Activated T-cell treated with anti-CD3 and anti-CD28 coated beads for 24 hours (primary cell): ENCODE data around the gene RASSF7.
A peak's percentile ranks its signal among the peaks of the same experiment; 100 is the strongest.

ENCODE experiments used
- DNase-seq: peaks from one replicate; pipeline ENCODE4 v3.0.0-alpha.2; 2020; ENCODE audit warnings: low read depth

Gene RASSF7

DNA sequence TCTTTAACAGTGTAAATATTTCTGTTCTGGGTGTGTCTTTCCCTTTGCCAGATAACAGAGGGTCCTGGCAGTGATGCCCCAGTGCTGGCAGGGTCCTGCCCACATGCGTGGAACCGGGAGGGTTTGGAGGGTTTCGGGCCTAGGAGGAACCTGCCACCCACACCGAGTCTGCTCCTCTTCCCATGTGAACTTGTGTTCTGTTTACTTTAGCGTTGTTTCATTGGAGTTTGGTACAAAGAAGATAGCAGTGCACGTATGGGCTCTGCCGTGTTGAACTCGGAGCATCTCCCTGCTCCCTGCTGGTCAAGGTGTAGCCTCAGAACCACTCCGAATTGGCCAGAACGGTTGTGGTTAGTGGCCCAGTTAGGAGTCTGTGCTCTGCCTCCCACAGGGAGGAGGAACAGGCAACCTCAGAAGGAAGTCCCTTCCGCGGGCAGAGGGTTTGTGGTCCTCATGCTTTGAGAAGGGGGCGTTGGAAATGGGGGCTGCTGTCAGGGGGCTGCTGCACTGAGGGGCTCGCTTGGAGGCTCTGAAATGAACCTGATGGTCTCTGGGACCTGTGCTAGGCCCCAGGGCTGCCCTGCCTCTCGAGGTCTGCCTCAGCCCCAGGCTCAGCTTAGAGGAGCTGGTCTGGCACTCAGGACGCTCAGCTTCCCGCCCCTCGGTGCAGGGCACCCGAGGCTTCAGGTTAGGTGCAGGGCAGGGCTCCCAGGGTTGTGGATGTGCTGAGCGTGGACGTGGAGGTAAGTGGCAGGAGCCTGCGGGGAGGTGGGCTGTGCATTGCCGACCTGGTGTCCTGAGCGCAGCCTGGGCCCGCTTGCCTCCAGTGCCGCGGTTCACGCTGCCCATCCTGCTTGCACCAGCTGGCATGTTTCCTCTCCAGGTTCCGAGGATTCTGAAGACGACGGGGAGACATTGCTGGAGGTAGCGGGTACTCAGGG, 25.9 kb downstream of the RASSF7 start:
- no peak for DNase-seq

DNA sequence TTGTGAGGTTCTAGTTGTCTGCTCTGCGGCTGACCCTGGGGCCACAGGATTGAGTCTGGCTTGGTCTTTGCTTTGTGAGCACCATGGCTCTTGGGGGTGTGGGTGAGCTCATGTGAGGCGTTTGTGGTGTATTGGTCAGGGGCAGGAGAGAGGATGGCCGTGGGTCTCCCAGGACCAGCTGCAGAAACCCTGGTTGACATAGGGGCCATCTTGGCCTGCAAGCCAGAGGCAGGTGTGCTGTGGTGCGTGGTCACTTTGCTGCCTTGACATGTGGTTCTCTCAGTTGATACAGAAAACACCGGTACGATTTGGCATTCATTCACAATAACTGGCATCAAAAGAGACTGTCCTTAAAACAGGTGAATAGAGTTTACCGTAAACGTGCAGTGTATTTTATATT, 26.8 kb downstream of the RASSF7 start:
- no peak for DNase-seq

DNA sequence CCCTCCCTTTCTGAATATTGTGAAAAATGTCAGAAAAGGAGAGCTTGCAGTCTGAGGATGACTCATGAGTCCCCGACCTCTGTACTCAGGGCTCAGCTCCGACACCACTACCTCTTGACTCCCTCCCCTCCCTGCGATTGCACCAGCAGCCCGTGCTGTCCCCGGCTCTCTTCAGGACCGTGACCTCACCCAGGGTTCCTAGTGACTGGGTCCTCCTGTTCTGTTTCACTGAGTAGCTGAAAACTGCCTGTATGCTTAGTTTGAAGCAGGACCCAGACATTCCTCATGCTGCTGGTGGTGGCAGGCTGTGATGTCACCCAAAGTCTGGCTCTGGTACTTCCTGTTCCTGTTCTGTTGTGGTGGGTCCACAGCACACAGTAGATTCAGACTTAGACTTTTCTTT, 27.2 kb downstream of the RASSF7 start:
- DNase-seq = peak; percentile 55

DNA sequence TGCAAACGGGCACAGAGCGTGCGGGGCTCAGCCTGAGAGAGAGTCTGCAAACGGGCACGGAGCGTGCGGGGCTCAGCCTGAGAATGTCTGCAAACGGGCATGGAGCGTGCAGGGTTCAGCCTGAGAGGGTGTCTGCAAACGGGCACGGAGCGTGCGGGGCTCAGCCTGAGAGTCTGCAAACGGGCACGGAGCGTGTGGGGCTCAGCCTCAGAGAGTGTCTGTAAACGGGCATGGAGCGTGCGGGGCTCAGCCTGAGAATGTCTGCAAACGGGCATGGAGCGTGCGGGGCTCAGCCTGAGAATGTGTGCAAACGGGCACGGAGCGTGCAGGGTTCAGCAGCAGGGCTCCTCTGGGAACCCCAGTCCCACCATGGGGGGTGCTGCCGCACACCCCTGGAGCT, 29.0 kb downstream of the RASSF7 start:
- DNase-seq = no peak

DNA sequence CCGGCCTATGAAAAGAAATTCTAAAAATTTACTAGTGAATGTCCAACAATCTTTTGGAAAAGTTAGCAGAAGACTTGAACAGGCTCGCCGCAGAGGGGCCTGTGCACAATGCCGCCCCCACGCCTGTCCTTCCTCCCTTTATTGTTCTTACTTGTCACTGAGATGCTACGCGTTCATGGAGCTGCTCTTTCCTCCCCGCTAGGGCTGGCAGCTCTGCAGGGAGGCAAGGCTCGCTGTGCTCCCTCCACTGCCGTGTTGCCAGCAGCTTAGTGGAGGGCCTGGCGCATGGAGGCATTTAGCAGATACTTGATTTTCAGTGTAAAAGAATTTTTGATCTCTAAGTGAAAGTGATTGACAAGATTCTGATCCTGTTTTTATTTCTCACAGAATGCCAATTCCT, 30.2 kb downstream of the RASSF7 start:
- DNase-seq = no peak

DNA sequence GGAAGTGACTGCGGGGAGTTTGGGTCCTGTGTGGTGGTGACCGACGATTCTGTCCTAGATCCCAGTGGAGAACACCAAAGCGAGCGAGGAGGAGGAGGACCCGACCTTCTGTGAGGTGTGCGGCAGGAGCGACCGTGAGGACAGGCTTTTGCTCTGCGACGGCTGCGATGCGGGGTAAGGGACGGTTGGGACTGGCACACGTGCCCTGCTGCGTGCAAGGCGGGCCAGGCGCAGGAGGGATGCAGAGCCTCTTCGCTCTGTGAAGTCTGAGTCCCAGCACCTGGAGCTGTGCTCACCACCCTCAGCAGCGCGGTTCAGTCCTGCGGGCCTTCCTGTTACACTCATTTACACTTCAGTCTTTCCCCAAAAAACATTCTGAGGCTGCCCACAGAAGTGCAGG, 31.7 kb downstream of the RASSF7 start:
- DNase-seq = no peak

DNA sequence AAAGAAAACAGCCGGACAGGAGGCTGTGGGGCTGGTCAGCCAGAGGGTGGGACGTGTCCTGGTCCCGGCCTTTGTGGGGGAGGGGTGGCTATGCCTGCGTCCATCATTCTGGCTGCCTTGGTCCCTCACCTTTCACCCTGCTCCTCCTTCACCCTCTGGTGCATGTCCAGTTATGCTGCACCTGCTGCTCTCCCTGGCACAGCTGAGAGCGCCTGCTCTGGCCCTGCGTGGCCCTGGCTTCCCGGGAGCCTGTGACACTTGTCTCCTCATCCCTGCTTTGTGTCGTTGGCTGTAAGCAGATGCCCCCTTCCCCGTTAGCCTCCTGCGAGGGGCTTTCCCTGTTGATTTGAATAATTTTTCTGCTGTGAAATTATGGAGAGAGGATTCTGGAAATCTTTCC, 32.1 kb downstream of the RASSF7 start:
- no peak for DNase-seq

DNA sequence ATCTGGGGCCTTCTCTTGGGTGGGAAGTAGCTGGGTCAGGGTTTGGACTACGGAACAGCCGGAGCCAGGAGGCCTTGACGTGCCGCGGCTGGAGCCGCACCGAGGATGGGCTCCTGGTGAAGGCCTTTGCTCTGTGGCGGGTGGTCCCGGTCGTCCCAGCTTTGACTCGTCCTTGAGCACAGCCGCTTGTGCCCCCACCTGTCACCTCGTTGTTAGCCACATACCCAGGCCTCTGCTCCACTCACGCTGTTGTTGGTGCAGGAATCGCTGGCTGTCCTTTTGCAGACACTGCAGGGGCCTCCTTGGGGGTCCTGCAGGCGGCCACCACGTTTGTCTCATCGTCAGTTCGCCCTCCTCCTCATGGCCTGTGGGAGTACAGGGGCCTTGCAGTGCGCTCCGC, 32.6 kb downstream of the RASSF7 start:
- DNase-seq = no peak

DNA sequence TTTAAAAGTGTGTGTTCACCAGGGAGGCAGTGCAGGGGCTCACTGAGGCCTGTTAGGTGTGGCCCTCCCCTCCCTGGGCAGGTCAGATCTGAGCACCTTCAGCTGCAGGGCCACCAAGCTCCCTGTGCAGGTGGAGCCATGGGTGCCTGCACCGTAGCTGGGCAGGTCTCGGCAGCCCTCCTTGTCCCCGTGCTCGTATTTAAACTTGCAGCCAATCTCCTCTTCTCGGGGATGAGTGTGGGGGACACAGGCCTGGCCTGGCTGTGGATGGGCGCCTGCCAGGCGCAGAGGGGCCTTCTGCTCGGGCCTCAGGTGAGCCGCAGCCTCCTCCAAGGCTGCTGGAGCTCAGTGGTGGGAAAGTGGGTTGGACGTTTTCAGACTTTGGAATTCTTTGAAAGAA, 34.6 kb downstream of the RASSF7 start:
- no peak for DNase-seq

DNA sequence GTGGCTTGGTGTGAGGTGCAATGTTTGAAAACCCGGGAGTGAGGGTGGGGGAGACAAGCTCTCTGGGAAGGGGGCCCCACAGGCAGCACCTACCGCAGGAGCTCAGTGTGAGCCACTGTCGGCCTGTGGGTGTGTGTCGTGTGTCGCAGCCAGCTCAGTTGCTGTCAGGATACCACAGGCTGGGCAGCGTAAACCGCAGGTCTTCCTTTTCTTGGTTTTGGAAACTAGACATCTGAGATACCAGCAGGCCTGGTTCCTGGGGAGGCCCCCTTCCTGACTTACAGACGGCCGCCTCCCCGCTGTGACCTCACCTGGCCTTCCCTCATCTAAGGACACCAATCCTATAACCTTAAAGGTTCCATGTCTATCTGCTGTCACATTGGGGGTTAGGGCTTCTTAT, 35.6 kb downstream of the RASSF7 start:
- no peak for DNase-seq

DNA sequence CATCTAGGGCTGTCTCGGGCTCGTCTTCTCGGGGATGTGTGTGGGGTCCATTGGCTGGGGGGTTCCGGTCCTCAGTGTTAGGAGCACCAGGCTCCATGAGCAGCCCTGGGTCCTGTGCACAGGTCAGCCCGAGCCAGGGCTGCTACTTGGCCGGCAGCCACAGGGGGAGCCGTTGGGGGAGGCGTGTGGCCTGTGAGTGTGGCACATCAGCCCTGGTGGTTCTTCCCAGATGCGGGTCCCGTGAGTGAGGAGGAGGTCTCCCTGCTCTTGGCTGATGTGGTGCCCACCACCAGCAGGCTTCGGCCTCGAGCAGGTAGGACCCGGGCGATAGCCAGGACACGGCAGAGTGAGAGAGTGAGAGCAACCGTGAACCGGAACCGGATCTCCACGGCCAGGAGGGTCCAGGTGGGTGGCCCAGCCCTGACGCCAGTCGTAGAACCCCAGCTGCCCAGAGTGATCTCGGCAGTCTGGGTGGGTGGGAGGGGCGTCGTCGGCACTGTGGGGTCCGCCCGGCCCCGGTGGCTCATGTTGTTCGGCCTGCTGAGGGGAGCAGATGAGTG, 36.5 kb downstream of the RASSF7 start:
- no peak for DNase-seq

DNA sequence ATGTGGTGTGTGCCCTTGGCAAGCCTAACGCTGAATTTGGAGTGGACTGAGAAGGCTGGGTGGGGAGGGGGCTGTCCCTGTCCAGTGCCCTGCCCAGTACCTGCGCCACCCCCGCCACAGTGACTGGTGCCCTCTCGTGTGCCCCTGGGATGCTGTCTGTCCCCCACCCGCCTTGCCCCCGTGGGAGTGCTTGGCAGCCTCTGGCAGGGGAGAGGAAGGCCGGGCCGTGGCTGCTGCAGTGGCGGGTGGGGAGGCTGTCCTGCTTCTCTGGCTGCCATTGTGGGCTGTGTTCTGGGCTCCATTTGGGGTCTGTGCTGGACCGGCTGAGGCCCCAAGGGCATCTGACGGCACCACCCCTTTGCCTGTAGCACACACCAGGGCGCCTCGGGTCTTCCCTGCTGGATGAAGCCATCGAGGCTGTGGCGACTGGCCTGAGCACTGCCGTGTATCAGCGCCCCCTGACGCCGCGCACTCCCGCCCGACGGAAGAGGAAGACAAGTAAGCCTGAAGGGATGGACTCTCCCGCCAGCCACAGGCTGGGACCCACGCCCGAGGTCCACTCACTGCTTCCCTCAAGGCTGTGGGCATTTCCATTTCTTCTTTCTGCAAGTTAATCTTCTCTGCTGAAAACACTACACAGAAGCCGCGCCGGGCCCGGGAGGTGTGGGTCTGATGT, 37.4 kb downstream of the RASSF7 start:
- no peak for DNase-seq

DNA sequence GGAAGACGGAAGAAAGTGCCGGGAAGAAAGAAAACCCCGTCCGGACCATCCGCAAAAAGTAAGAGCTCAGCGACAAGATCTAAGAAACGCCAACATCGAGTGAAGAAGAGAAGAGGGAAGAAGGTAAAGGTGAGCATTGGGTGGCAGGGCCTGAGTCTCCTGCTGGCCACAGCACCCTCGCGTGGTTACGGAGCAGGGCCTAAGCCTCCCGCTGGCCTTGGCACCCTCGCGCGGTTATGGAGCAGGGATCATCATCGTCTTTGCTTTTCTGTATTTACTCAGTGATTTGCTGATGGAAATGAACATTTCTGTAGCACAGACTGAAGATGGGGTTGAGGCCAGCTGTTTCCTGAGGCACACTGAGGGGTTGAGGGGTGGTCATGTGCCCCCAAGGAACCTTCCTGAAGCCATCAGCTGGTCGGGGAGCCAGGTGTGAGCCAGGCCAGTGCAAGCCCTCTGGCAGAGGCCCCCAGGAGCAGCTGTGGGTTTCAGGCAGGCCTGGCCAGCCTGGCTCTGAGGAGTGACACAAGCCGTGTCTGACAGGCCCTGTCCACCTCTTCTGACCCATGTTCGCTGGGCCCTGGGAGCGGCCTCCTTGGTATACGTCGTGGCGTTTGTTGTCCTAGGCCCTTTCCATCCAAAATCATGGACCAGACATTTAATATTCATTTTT, 40.9 kb downstream of the RASSF7 start:
- no peak for DNase-seq

DNA sequence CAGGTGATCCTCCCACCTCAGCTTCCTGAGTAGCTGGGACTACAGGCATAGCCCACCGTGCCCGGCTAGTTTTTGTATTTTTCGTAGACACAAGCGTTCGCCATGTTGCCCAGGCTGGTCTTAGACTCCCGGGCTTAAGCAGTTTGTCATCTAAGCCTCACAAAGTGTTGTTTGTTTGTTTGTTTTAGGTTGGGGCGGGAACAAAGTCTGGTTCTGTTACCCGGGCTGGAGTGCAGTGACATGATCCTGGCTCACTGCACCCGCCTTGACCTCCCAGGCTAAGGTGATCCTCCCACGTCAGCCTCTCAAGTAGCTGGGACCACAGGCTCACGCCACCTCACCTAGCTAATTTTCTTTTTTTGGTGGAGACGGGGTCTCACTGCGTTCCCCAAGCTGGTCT, 42.4 kb downstream of the RASSF7 start:
- no peak for DNase-seq

DNA sequence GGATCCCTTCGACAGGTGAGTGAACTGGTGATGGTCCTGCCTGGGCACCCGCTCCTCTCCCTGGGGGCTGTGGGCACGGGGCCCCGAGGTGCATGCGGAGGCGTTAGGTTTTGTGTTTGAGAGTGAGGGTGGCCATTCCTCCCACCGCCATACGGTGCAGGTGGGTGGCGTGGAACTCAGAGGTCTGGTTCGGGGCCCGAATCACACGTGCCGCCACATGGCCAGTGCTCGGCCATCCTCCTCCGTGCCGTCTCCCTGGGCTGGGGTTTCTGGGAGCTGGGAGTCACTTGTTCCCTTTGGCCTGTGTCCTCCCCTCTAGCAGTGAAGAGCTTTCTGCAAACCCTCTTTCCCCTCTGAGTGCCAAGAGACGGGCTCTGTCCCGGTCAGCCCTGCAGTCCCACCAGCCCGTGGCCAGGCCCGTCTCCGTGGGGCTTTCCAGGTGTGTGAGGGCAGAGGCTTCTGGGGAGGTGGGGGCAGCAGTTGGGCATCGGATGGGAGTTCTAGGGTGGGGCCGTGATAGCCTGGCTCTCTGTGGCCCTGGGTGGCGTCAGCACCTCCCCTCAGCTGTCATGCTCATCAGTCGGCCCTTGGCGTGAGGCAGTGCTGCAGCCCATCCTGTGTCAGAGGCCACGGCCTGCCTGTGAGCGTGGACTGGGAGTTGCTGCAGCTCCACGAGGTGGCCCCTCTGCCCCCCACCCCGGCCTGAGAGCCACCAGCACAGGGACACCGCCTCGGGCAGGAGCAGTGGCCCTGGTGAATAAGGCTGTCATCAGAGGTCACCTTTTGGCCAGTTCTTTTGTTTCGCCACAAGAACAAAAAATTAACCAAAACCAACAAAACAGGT, 44.7 kb downstream of the RASSF7 start:
- no peak for DNase-seq

DNA sequence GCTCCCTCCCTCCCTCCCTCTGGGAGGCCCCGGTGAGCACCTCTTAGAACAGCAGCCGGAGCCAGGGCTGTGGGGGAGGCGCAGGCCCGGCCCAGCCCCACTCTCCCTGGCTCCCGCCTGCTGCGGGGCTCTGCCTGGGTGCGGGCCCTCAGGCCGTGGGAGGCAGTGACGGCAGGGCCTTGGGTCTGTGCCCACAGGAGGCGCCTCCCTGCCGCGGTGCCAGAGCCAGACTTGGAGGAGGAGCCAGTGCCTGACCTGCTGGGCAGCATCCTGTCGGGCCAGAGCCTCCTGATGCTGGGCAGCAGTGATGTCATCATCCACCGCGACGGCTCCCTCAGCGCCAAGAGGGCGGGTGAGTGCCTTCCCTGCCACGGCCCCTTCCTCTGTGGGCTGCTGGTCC, 45.5 kb downstream of the RASSF7 start:
- no peak for DNase-seq

DNA sequence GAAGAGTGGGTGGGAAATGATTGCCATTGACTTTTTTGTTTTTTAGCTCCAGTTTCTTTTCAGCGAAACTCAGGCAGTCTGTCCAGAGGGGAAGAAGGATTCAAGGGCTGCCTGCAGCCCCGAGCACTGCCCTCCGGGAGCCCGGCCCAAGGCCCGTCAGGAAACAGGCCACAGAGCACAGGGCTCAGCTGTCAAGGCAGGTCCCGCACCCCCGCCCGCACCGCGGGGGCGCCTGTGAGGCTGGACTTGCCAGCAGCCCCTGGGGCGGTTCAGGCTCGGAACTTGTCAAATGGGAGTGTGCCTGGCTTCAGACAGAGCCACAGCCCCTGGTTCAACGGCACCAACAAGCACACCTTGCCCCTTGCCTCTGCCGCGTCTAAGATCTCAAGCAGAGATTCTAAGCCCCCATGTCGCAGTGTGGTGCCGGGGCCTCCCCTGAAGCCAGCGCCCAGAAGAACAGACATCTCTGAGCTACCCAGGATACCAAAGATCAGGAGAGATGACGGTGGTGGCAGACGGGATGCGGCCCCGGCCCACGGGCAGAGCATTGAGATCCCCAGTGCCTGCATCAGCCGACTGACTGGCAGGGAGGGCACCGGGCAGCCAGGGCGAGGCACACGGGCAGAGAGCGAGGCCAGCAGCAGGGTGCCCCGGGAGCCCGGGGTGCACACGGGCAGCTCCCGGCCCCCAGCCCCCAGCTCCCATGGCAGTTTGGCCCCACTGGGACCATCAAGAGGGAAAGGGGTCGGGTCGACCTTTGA, 46.4 kb downstream of the RASSF7 start:
- DNase-seq = no peak

DNA sequence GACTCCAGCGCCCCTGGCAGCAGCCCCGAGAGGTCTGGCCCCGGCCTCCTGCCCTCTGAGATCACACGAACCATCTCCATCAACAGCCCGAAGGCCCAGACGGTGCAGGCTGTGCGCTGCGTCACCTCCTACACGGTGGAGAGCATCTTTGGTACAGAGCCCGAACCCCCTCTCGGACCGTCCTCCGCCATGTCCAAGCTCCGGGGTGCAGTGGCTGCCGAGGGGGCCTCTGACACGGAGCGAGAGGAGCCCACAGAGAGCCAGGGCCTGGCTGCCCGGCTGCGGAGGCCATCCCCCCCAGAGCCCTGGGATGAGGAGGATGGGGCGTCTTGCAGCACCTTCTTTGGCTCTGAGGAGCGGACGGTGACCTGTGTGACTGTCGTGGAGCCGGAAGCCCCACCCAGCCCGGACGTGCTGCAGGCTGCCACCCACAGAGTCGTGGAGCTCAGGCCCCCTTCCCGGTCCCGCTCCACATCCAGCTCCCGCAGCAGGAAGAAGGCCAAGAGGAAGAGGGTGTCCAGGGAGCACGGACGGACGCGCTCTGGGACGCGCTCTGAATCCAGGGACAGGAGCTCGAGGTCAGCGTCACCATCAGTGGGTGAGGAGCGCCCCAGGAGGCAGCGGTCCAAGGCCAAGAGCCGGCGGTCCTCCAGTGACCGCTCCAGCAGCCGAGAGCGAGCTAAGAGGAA, 47.3 kb downstream of the RASSF7 start:
- no peak for DNase-seq

DNA sequence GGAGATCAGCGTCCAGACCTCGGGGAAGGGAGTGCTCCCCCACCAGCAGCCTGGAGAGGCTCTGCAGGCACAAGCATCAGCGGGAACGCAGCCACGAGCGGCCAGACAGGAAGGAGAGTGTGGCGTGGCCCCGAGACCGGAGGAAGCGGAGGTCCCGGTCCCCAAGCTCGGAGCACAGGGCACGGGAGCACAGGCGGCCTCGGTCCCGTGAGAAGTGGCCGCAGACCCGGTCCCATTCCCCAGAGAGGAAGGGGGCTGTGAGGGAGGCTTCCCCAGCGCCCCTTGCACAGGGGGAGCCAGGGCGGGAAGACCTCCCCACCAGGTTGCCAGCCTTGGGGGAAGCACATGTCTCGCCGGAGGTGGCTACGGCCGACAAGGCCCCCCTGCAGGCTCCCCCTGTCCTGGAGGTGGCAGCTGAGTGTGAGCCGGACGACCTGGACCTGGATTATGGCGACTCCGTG, 48.1 kb downstream of the RASSF7 start:
- no peak for DNase-seq

DNA sequence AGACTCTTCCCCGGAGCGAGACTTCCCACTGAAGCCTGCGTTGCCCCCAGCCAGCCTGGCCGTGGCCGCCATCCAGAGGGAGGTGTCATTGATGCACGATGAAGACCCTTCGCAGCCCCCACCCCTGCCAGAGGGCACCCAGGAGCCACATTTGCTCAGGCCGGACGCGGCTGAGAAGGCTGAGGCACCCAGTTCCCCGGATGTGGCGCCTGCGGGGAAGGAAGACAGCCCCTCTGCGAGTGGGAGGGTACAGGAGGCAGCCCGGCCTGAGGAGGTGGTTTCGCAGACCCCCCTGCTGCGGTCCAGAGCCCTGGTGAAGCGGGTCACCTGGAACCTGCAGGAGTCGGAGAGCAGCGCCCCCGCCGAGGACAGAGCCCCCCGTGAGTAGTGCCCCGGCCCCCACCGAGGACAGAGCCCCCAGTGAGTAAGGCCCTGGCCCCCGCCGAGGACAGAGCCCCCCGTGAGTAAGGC, 48.6 kb downstream of the RASSF7 start:
- no peak for DNase-seq
